HG03095 (cell line): ENCODE data around the gene AJAP1.

Source experiments
- ATAC-seq: cut with Tn5 transposase; IDR thresholded peaks from one replicate; pipeline ENCODE4 v1.9.1; 2021; ENCODE audit warnings: moderate library complexity; ENCODE audit not compliant: unreplicated experiment

AJAP1 gene

GRCh38 chr1:4803335-4803734 is 148.9 kb downstream of the AJAP1 start:
- no peak for ATAC-seq

- no peak for ATAC-seq
Observed at GRCh38 chr1:4805987-4806386, 151.6 kb downstream of the AJAP1 start.

- ATAC-seq, result no peak
Observed at GRCh38 chr1:4820543-4820942, 166.1 kb downstream of the AJAP1 start.

- no peak for ATAC-seq
Observed at GRCh38 chr1:4825800-4826450, 171.5 kb downstream of the AJAP1 start.

- no peak for ATAC-seq
Observed at GRCh38 chr1:4830707-4831106, 176.3 kb downstream of the AJAP1 start.

GRCh38 chr1:4836574-4836973 is 182.2 kb downstream of the AJAP1 start:
- ATAC-seq, result no peak

- ATAC-seq, result no peak
Observed at GRCh38 chr1:4837031-4837600, 182.7 kb downstream of the AJAP1 start.

- ATAC-seq, result no peak
Observed at GRCh38 chr1:4837752-4838151, 183.3 kb downstream of the AJAP1 start.

GRCh38 chr1:4838231-4838630 is 183.8 kb downstream of the AJAP1 start:
- no peak for ATAC-seq
